GM19193 (cell line): ENCODE measurements around the gene GMPPA.

Experiments used
- POLR2A ChIP-seq: IDR thresholded peaks from 4 replicates; pipeline ENCODE4 v1.6.1; 2011; ENCODE audit not compliant: insufficient read depth, insufficient read length; ENCODE audit errors: extremely low read depth

The GMPPA gene

GRCh38 chr2:219475278-219475677 lies 23.4 kb upstream of the GMPPA start:
- TF ChIP-seq POLR2A, result no peak

DNA sequence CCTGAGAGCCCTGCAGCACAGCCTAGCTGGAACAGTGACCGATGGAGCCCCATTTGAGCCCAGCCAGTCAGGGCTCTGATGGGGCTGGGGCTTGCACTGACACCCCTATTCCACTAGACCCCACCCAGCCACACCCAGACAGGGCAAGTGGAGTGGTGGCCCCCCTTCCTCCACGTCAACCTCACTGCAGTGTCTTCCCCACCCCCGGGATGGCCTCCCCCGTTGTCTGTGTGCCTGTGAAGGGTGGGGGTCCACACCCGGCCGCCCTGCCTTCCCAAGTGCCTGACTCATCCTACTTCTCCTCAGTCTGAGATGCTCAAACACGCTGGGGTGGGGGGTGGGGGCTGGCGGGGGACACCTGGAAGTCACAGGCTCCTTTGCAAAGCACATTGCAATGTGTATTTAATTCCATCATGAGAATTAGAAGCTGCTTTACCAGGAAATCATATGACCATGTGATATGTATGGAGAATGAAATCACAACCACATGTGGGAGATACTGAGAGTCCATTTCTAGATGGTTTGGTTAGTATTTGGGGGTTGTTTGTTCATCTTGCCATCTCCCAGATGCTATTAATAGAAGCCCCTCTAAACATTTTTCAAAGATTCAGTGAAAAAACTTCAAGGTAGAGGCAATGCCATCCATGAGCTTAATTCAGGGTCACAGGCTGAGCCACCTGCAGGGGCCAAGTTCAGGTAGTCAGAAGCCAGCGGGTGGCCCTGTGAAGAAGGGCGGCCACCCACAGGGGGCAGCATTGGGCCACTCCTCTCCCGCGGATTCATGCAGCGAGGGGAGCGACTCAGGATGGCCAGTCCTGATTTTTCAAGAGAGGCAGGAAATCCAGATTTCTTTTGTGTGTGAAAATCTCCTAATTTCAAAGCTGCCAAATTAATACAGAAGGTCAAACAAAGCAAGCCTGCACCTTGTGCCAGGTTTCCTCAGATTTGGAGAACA lies 22.7 kb upstream of the GMPPA start:
- TF ChIP-seq POLR2A, result no peak

- TF ChIP-seq POLR2A, result no peak
Measured at GRCh38 chr2:219476652-219477151, 22.0 kb upstream of the GMPPA start.

DNA sequence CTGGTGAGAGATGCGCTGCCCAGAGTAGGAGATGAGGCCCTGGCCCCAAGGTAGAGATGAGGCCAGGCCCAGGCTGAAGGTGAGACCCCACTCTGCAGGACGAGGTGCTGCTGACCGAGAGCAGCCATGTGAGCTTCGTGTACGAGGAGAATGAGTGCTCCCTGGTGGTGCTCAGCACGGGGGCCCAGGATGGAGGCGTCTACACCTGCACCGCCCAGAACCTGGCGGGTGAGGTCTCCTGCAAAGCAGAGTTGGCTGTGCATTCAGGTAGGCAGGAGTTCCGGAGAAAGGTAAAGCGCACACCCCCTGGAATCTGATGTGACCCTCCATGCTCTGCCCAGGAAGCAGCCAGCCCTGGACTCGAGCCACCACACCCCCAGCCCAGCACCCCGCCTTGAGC lies 21.5 kb upstream of the GMPPA start:
- no peak for TF ChIP-seq POLR2A

DNA sequence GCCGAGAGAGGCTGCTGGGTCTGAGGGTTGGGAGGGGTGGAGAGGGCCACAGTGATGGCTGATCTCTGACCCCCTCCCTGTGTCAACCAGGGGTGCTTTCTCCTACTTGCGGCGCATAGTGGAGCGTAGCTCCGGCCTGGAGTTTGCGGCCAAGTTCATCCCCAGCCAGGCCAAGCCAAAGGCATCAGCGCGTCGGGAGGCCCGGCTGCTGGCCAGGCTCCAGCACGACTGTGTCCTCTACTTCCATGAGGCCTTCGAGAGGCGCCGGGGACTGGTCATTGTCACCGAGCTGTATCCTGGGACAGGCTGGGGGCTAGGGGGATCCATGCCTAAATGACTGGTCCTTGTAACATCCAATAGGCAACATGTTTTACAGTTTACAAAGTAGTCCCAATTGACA lies 20.9 kb upstream of the GMPPA start:
- no peak for TF ChIP-seq POLR2A

DNA sequence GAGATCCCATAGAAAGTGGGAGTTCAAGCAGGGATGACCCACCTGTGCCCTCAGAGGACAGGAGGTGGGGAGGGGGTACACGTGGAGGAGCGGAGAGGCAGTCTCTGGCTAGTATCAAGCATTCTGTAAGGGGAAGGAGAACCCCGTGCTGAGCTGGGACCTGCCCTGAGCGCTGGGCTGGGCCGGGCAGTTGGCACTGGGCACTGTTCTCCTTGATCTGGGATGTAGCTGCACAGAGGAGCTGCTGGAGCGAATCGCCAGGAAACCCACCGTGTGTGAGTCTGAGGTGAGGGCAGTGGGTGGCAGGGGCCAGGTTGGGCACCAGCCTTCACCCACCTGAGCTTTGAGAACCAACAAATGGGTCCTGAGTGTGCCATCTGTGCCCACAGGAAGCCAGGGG lies 19.8 kb upstream of the GMPPA start:
- no peak for TF ChIP-seq POLR2A

- no peak for TF ChIP-seq POLR2A
Measured at GRCh38 chr2:219480004-219480403, 18.7 kb upstream of the GMPPA start.

- TF ChIP-seq POLR2A, result no peak
Measured at GRCh38 chr2:219482674-219483405, 15.9 kb upstream of the GMPPA start.

- no peak for TF ChIP-seq POLR2A
Measured at GRCh38 chr2:219483451-219484342, 15.0 kb upstream of the GMPPA start.

DNA sequence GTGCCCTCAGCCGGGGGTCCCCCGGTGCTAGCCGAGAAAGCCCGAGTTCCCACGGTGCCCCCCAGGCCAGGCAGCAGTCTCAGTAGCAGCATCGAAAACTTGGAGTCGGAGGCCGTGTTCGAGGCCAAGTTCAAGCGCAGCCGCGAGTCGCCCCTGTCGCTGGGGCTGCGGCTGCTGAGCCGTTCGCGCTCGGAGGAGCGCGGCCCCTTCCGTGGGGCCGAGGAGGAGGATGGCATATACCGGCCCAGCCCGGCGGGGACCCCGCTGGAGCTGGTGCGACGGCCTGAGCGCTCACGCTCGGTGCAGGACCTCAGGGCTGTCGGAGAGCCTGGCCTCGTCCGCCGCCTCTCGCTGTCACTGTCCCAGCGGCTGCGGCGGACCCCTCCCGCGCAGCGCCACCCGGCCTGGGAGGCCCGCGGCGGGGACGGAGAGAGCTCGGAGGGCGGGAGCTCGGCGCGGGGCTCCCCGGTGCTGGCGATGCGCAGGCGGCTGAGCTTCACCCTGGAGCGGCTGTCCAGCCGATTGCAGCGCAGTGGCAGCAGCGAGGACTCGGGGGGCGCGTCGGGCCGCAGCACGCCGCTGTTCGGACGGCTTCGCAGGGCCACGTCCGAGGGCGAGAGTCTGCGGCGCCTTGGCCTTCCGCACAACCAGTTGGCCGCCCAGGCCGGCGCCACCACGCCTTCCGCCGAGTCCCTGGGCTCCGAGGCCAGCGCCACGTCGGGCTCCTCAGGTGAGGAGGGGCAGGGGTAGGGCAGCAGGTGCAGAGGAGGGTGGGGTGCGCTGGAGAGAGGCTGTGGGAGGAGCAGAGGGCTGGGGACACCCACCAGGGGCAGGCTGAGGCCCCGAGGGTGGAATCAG lies 14.1 kb upstream of the GMPPA start:
- TF ChIP-seq POLR2A, result no peak

- TF ChIP-seq POLR2A, result no peak
Measured at GRCh38 chr2:219485201-219485580, 13.5 kb upstream of the GMPPA start.

GRCh38 chr2:219486380-219486959 lies 12.2 kb upstream of the GMPPA start:
- TF ChIP-seq POLR2A, result no peak

- TF ChIP-seq POLR2A, result no peak
Measured at GRCh38 chr2:219488149-219488843, 10.4 kb upstream of the GMPPA start.
